GM18868 (cell line): ENCODE results near the gene LHFPL3.

ENCODE experiments used
- ATAC-seq: cut with Tn5 transposase; IDR thresholded peaks from one replicate; pipeline ENCODE4 v1.9.1; 2021; ENCODE audit warnings: mild to moderate bottlenecking, moderate library complexity; ENCODE audit not compliant: unreplicated experiment

The LHFPL3 gene

DNA sequence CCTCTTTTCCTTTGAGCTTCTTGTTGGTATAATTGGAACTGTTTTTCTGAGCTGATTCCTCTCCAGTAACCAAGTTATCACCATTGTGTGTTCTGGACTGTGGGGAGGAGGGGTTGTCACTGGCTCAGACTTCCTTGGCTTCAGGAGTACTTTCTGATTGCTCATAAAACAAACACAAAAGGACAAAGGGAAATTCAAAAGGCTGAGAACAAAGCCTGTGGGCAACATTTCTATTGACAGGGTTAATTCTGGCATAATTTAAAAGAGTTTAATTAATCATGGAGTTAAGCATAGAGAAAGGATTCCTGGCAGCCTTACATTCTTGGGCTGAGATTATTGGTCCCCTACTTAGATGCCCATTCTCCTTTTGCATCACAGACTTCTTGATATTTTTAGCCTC lies 462.7 kb downstream of the LHFPL3 start:
- no peak for ATAC-seq

DNA sequence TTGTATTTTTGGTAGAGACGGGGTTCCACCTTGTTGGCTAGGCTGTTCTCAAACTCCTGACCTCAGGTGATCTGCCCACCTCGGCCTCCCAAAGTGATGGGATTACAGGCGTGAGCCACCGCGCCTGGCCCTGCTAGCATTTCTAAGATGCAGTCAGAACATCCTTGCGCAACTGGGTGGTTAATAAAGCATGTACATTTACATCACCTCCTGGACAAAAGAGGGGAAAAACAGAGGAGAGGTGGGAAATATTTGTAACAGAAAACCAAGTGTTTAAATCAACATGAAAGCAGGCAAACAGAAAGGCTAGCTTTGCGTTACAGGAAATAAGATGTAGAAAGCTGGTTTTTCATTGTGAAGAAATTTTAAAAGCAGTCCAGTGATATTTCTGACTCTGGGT lies 464.7 kb downstream of the LHFPL3 start:
- no peak for ATAC-seq

DNA sequence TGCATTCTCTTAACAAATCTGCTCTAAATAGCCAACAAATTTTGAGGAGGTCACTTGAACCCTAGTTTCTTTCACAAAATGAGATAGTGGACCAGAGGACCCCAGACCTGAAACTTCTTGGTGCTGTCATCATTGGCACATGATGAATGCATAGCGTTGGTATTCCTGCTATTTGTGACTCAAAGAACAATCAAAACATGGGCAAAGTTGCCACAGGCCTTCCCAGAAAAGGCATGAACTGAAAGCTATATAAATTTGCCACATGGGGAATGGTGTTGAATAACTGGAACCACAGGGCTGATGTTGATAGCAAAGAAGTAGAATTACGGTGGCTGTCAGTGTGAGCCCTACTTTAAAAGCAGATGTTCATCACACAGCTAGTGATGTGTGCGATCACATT lies 465.8 kb downstream of the LHFPL3 start:
- ATAC-seq = no peak

DNA sequence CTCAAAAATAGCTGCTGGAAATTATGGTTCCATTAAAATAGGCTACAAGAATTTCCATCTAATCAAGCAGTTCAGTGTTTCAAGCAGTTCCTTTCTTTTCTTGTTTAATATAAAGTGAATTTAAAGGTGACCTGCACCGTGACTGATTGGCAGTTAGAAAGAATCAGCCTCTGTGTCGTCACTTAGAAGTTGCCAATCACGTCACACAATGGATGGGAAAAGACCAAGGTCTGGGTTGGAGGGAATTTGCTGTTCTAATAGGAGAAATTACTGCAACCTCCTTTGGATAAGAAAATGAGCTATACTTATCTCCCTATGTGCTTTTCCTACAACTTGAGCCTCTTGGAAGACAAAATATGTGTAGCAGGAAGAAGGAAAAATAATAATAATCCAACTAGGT lies 466.2 kb downstream of the LHFPL3 start:
- no peak for ATAC-seq

DNA sequence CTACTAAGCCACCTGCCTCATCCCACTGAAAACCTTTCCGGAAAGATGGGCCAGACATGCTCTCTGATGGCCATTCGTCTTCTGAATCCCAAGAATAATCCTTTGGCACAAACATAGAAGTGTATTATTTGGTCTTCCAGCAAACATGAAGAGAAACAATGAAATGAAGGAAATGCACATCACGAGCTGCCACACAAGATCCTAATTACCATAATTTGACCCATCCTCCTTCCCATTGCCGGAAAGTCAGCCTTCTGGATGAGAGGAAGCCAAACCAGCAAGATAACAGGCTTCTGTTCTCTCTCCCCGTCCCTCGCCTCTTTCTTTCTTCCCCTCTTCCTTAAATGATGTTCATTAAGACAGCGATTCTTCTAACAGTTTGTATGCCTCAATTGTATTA lies 466.7 kb downstream of the LHFPL3 start:
- ATAC-seq = no peak

DNA sequence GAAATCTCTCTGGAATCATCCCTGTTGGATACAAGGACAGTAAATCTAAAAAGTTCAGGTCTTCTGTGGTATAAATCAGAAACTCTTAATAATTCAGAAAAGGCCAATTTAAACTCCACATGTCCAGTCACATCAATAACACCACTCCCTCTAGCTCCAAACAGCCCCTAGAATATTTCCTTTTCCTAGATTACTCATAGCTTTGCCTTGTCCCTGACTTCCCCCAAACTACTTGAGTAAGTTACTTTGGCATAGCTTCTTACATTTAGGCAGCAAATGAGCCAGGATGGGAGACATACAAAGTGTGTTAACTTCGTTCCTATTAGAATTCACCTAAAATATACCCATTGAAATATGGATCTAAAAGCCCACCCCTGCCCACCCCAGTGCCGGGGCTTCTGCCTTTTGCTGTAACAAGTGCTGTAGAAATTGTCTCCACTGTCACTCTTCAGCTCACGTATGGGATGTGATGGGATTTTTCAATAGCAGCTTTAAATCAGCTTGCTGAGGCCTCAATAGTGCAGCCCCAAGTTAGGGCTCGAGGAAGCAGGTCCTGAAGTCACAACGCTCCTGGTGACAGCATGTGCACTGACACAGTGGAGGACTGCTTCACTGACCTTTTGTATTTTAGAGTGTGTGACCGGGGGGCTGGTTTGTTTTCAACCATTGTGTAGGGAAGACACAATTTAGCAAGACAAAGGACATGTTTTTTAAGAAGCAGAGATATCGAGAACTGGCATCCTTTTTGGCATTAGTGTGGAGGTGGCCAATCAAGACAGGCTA lies 467.4 kb downstream of the LHFPL3 start:
- ATAC-seq = no peak

DNA sequence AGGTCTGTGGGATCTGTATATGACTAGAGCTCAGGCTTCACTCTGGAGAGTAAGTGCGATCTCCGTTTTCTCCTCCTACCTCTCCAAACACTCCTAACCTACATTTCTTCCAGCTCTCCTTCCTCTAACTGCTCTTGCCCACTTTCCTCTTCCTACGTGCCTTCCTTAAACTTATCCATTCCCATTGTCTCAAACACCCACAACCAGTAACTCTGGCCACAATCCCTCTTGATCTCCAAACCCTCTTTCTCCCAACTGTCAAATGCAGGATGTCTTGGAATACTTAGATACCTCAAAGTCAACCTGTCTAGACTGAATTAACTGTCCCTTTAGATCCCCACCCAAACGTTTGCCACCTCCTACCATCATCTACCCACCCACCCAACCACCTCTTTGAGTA lies 471.9 kb downstream of the LHFPL3 start:
- no peak for ATAC-seq

DNA sequence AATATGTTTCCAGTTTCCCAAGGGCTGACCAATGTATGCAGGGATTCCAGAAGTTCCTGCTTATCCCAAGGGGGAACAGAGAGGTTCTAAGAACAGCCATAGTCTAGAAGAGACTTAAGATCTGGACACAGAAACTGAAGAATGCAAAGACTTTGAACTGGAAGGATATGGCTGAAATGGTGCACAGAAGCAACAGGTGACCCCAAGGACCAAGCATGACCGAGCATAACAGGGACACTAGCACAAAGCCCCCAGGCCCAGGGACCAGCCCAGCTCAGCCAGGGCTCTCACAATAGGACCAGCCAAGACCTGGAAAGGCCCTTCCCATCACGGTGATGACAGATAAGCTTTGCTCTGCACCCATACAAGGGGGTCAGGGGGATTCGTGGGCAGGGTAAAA lies 472.6 kb downstream of the LHFPL3 start:
- no peak for ATAC-seq

DNA sequence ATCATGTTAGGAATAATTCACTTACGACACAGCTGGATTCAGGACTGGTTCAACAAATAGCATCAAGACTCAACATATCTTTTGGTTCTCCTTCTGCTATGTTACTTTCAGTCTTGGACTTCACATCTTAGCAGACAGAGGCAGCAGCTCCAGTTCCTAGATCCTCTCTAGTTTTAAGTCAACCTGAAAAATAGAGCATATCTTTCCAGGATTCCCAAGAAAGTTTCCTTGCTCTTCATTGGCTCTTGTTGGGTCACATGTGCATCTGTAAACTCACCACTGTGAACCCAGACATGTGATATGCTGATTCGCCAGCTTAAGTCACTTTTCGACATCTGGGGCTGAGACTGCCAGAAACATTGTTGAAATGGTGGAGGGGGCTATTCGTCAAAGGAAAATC lies 475.5 kb downstream of the LHFPL3 start:
- ATAC-seq = no peak

DNA sequence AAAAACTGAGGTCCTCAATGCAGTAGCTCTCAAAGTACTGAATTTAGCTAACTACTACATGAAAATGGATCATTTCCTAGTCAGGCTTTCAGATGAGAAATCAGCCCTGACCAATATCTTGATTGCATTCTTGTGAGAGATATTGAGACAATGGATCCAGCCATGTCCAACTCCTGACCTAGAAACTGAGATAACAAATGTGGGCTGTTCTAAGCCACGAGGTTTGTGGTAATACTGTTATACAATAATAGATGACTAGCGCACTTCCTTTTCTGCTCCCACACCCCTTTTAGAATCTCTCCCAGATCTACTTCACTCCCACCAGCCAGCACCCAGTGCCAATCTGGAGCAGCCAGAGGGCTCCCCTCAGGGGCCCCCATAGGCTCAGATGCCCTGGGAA lies 476.3 kb downstream of the LHFPL3 start:
- ATAC-seq = no peak

DNA sequence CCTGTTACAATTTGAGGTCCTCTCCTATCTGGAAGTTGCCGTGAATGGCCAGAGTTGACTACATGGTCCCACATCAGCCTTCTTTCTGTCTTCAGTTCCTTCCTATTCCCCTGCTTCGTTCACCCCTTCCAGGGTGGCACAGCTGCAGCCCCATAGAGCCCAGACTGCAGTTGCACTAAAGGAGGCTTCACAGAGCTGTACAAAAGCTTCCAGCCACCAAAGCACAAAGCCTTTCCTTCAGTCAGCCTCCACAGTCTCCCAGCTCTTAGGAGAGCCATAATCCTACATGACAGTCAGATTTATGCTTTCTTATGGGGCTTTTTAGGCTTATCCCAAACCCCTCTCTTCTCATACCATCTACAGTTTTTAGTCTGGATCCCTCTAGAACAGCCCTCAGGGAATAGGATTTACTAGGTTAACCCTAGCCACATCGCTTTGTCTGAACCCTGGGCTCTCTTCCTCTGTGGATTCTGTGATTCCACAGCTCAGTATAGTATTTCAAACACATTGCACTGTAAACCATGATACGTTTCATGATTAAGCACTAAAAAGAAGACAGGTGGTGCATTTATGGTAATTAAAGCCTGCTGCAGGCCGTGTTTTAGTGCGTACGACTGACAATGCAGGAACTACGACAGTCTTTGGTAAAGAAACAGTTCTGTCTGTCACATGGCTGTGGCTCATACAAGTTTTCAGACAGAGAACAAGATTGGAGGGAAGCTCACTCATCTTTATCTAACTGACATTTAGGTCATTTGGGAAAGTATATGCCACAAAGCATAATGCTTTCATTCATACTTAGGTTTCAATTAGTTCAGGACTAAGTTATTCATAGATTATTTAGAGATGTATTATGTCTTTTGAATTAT lies 477.3 kb downstream of the LHFPL3 start:
- no peak for ATAC-seq

DNA sequence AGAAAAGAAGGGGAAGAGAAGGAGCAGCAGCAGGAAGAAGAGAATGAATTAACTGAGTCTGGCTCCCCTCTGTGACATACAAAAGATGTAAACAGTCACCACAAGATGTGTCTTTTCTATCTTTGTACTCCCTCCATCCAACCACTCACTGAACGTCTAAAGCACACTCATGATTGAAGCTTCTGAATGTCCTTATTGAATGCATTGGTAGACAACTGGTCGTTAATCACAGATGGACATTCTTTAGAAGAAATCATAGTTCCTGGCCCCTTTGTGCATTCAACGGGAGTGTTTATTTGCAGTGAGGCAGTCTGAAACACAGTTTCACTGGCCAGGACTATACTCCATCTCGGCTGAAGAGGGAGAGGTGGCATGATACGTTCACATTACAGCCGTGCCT lies 479.3 kb downstream of the LHFPL3 start:
- ATAC-seq = no peak

DNA sequence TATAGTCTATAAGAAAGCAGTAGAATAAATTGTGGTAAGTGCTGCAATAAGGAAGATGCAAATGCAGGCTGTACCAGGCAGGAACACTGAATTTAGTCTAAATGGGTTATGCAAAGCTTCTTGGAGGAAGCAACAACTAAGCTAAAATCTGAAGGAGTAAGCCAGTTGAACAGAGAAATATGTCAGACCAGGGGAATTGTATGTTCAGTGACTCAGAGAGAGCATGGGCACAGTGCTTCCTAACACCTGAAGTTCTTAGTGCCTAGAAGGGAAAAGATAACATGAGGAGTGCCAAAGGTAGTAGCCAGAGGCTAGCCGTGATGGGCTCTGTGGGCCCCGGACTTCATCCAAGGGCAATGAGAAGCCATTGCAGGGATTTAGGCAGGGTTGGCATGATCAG lies 481.5 kb downstream of the LHFPL3 start:
- no peak for ATAC-seq

DNA sequence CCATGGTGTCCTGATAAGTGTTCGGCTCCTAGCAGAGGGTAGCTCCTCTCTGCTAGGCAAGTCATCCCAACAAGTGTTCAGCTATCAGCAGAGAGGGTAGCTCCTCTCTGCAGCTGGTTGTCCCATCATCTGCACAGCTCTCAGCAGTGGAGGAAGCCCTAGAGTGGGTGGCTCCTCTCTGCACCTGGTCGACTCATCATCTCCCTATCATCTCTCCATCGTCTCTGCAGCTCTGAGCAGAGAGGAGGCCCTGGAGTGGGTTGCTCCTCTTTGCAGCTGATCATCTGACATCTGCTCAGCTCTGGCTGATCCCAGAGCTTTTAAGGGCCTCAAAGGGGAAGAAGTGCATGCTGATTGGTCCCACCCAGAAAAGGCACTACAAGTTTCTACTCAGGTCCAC lies 485.7 kb downstream of the LHFPL3 start:
- no peak for ATAC-seq

DNA sequence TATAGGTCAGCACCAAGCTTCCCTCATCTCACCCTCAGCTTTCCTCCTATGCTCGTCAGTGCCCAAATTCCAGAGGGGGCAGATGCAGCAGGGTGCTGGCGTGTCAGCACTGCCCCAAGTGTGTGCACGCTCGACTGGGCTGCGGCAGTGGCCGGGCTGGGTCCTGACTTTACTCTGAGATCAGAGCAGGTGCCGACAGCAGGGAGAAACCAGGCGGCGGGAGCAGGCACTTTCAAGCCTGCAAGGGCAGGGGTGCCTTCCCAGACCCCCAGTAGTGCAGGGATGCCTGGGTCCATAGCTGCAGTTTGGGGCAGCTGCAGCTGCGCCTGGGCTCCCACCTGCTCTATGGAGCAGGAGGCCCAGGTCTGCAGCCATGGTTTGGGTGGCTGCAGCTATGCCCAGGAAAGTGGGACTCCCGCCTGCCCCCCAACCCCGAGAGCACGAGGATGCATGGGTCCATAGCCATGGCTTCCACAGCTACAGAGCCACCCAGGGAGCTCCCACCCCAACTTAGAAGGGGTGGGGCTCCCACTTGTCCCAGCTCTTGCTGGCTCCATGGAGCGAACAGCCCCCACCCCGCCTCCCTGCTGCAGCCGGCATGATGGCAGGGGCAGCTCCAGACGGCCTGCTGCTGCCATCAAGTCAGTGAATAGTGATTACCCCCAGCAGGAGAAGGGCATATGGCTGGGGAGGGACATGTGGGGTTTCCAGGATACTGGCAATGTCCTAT lies 486.4 kb downstream of the LHFPL3 start:
- ATAC-seq = no peak

DNA sequence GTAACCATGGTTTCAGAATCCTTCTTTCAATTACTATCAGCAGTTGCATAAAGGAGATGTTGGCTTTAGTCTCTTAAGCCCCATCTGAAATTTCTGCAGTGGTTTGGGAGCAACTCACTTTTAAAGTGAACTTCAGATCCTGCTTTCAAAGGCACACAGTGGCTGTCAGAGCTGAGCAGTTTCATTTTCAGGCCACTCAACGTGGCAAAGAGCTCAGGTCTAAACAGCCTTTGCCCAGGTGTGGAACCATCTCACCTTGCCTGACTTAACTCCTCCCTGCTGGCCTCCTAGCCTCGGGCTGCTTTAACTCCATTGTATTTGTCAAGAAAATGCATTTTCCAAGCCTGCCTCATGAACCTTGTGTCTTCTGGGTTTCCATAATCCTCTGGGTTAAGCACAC lies 488.1 kb downstream of the LHFPL3 start:
- ATAC-seq = no peak

DNA sequence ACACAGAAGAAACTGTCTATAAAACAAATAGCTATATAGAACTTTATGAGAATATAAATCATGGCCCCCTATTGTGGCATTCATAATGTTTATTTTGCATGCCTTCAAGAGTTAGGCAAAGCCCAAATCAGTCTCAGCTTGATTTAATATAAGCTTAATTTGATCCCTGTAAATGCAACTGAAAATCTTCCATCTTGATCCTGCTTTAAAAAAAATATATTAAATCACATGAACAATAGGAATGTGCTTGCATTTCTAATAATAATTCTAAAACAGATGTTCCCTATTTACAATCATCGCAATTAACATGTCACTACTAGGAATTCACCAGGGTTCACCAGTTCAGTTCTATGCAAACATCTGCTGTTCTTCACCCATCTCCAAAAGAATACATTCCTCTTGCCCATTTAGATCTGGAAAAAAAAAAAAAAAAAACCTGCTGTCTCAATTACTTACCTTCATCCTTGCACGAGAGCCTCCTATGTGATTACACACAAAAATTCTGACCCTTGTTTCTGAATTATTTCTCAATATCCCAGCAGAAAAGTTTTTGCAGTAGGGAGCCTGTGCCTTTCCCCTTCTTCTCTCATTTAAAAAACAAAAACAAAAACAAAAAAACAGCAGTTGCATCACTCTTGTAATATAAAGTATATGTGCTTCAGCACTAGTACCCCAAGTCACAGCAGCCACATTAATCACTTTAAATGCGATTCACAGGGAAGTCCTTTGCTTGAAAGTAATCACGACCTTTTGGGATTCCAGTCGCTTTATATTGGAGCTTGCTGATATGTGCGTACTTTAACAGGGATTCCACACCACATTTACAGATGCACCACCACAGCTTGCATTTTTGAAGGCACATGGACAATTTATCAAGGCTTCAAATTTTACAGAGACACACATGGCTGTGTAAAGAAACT lies 490.8 kb downstream of the LHFPL3 start:
- no peak for ATAC-seq

DNA sequence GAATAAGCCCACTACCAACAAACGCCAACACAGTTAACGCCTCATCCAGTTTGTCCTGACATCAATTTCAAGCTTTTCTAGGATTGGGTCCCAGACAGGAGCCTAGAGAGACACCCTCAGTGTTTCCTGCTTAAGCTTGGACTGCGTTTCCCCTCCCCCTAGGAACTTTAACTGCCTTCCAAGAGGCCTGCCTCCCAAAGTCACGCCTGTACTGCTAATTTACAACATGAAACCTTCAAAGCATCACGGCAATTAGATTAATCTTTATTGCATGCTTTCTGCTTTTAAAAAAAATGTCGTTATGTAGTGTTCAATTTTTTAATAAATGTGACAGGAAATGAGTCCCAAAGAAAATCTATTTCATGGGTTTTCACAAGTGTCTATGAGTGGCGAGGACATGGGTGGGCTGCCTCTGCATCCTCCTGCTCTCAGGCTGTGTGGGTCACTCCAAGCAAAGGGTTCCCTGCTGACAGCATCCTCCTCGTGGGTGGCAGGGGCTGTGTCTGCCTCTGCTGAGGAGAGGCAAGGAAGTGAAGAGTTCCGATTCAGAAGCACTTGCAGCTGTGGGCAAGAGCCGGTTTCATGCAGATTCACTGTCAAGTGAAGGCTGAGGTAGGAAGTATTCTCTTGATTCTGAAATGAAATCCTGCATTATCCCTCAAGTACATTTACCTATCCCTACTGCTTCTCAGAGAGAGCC lies 492.6 kb downstream of the LHFPL3 start:
- ATAC-seq = no peak

DNA sequence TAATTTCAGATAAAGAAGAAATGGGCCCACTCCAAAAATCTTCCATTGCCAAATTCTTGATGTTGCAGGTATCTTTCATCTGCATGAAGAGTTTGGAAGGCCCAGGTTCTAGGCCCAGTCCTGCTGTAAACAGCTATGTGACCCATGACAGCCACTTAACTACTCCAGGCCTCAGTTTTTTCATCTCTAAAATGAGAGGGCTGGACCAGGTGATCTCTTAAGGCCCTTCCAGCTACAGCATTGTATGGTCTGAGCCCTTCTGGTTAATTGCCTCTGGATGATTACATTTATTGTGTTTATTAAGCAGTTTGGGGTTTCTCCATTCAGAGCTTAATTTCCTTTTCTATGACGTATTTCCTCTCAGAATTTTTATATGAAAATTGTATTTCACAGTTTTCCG lies 494.8 kb downstream of the LHFPL3 start:
- no peak for ATAC-seq

DNA sequence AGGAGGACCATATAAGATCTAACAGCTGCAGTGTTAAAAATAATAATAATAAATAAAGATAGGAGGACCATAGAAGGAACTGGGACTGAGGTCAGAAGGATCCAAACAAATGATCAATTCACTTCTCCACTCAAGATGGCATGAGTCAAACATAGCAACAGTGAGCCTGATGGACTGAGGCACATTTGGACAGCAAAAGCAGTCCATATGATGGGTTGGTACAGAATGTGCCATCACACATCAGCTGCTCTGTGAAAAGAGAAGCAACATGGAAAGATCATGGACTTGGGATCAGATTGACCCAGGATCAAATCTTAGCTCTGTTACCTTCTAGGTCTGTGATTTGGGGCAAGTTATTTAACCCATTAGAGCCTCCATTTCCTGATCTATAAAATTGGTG lies 496.7 kb downstream of the LHFPL3 start:
- ATAC-seq = no peak
